K562 (cell line): Measurements from ENCODE around the gene C2CD2L. TPM values are rescaled to one million over a fixed set of nuclear protein-coding genes. Genes with fewer than 3 reads are reported as not detected.

Experiments used
- ATF7 ChIP-seq: fragments of 450-650 bp; IDR thresholded peaks from 2 replicates; pipeline ENCODE4 v1.7.1; 2014; ENCODE audit warnings: mild to moderate bottlenecking, moderate library complexity
- ETV5 ChIP-seq: sonication (generic); formaldehyde crosslinking; IDR thresholded peaks from 2 replicates; pipeline ENCODE4 v1.4.0; 2020; ENCODE audit warnings: low read depth, mild to moderate bottlenecking, missing genetic modification reagents
- FOS ChIP-seq: IDR thresholded peaks from 3 replicates; pipeline ENCODE4 v1.6.1; 2011; ENCODE audit not compliant: insufficient read length; ENCODE audit errors: extremely low read depth
- MEIS2 ChIP-seq: fragments of 450-650 bp; IDR thresholded peaks from 2 replicates; pipeline ENCODE4 v1.6.1; 2014; ENCODE audit warnings: mild to moderate bottlenecking; ENCODE audit not compliant: partially characterized antibody
- MGA ChIP-seq: fragments of 450-650 bp; IDR thresholded peaks from 2 replicates; pipeline ENCODE4 v1.6.1; 2016; ENCODE audit warnings: mild to moderate bottlenecking, moderate library complexity
- PHF8 ChIP-seq: fragments of 200-600 bp; sonication (generic); IDR thresholded peaks from 2 replicates; pipeline ENCODE4 v1.6.1; 2012; ENCODE audit warnings: mixed run types, mild to moderate bottlenecking, inconsistent platforms, low read length, moderate library complexity, borderline replicate concordance
- SIRT6 ChIP-seq: IDR thresholded peaks from one replicate; pipeline ENCODE4 v1.6.1; 2012; ENCODE audit warnings: low read depth, mild to moderate bottlenecking, control low read depth, inconsistent platforms, low read length, moderate library complexity
- SPI1 ChIP-seq: IDR thresholded peaks from 2 replicates; pipeline ENCODE4 v1.6.1; 2011; ENCODE audit warnings: low read depth, low read length, control low read depth, borderline replicate concordance
- TRIM28 ChIP-seq: fragments of 450-650 bp; IDR thresholded peaks from 2 replicates; pipeline ENCODE4 v1.6.1; 2017
- ZNF3 ChIP-seq: fragments of 250-450 bp; sonication (Bioruptor Pico); IDR thresholded peaks from 2 replicates; pipeline ENCODE4 v1.5.0; 2021; ENCODE audit warnings: mild to moderate bottlenecking, moderate library complexity
- ZNF79 ChIP-seq: fragments of 250-450 bp; sonication (Bioruptor Pico); IDR thresholded peaks from 2 replicates; pipeline ENCODE4 v1.4.0; 2020; ENCODE audit warnings: low read depth, mild to moderate bottlenecking, moderate library complexity
- polyA plus RNA-seq, 8 experiments: library from polyadenylated mRNA; depleted of rRNA in 4 of 8; stranded (reverse) in 5 of 8; unstranded in 3 of 8; fragments of >200 nt; fragmentation: Nextera tagmentation in 2 of 8; fragmentation: Illumina TruSeq in 1 of 8; extraction: Ambion mirVana in 2 of 8; extraction: Trizol in 1 of 8; gene quantifications; 2 replicates each; pipeline versions ENCODE4 v1.2.1 to v1.2.3, GENCODE V29; 2011 to 2014; ENCODE audit warnings: inconsistent platforms in 1 of 8, missing spikeins in 1 of 8
- total RNA-seq, 7 experiments: library from RNA; depleted of rRNA in 6 of 7; stranded (reverse); fragments of >200 nt in 6 of 7; fragmentation: Illumina TruSeq in 2 of 7; extraction: Trizol in 2 of 7; gene quantifications; 2 replicates each; pipeline versions ENCODE4 v1.2.1 to v1.2.3, GENCODE V29; 2011 to 2021; ENCODE audit warnings: low replicate concordance in 1 of 7
- TF ChIP-seq, protein P1 (sequence below): sonication (generic); formaldehyde crosslinking; IDR thresholded peaks from 2 replicates; pipeline ENCODE4 v1.8.0; 2022; ENCODE audit warnings: mild to moderate bottlenecking, low read depth, missing genetic modification reagents
- TF ChIP-seq, protein P2 (sequence below): fragments of 250-450 bp; sonication (Bioruptor Pico); IDR thresholded peaks from 2 replicates; pipeline ENCODE4 v1.9.0; 2021; ENCODE audit warnings: mild to moderate bottlenecking, inconsistent platforms

Gene C2CD2L
- total and polyA plus RNA-seq, 9 of the 15 experiments (the other 6 are each of a cell fraction or from before 2014, with no cell fraction given): 0.66 to 41.2 (median 14.8) TPM

- TF ChIP-seq MGA: peak; percentile 61
- peak; percentile 66 for TF ChIP-seq MEIS2
- no peak for TF ChIP-seq PHF8
- no peak for TF ChIP-seq FOS
- TF ChIP-seq, protein P1, sequence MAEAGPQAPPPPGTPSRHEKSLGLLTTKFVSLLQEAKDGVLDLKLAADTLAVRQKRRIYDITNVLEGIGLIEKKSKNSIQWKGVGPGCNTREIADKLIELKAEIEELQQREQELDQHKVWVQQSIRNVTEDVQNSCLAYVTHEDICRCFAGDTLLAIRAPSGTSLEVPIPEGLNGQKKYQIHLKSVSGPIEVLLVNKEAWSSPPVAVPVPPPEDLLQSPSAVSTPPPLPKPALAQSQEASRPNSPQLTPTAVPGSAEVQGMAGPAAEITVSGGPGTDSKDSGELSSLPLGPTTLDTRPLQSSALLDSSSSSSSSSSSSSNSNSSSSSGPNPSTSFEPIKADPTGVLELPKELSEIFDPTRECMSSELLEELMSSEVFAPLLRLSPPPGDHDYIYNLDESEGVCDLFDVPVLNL (CRISPR knock-in tag): no peak
- TF ChIP-seq, protein P2, sequence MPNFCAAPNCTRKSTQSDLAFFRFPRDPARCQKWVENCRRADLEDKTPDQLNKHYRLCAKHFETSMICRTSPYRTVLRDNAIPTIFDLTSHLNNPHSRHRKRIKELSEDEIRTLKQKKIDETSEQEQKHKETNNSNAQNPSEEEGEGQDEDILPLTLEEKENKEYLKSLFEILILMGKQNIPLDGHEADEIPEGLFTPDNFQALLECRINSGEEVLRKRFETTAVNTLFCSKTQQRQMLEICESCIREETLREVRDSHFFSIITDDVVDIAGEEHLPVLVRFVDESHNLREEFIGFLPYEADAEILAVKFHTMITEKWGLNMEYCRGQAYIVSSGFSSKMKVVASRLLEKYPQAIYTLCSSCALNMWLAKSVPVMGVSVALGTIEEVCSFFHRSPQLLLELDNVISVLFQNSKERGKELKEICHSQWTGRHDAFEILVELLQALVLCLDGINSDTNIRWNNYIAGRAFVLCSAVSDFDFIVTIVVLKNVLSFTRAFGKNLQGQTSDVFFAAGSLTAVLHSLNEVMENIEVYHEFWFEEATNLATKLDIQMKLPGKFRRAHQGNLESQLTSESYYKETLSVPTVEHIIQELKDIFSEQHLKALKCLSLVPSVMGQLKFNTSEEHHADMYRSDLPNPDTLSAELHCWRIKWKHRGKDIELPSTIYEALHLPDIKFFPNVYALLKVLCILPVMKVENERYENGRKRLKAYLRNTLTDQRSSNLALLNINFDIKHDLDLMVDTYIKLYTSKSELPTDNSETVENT (CRISPR knock-in tag): no peak
- no peak for TF ChIP-seq SPI1
- no peak for TF ChIP-seq ETV5 (CRISPR knock-in tag)
- no peak for TF ChIP-seq SIRT6
- no peak for TF ChIP-seq ATF7
- TF ChIP-seq ZNF3 (CRISPR knock-in tag): no peak
- TF ChIP-seq TRIM28: no peak
- TF ChIP-seq ZNF79 (CRISPR knock-in tag): no peak
These were observed 8.5 kb downstream of the C2CD2L start (continued) for GRCh38 chr11:119115484-119116234.
